Brain microvascular endothelial cell (primary cell): ENCODE data around the gene CGN.
A peak's percentile ranks its signal among the peaks of the same experiment; 100 is the strongest.

ENCODE experiments used
- DNase-seq: peaks from one replicate; pipeline ENCODE4 v3.0.0-alpha.2; 2020
- H3K27ac ChIP-seq: fragments of 250-450 bp; sonication (Bioruptor Pico); 2 replicates; pipeline ENCODE4 v1.5.1; 2020; ENCODE audit warnings: mild to moderate bottlenecking, moderate library complexity
- H3K27me3 ChIP-seq: fragments of 250-450 bp; sonication (Bioruptor Pico); replicated peaks from 2 replicates; pipeline ENCODE4 v1.5.1; 2020; ENCODE audit warnings: mild to moderate bottlenecking
- H3K36me3 ChIP-seq: fragments of 250-450 bp; sonication (Bioruptor Pico); replicated peaks from 2 replicates; pipeline ENCODE4 v1.5.1; 2020; ENCODE audit warnings: mild to moderate bottlenecking
- H3K4me3 ChIP-seq: 2 replicates; pipeline ENCODE4 v1.5.1; 2011; ENCODE audit warnings: low read depth, mild to moderate bottlenecking, control low read depth, low read length, moderate library complexity
- CTCF ChIP-seq: IDR thresholded peaks from 2 replicates; pipeline ENCODE4 v1.5.1; 2011; ENCODE audit warnings: low read depth, mild to moderate bottlenecking, moderate library complexity, low read length, control low read depth, inconsistent platforms; ENCODE audit errors: missing control alignments
- in situ Hi-C: cut with HindIII; loops from 2 replicates; pipeline ENCODE4 v1.10.0; 2017; ENCODE audit warnings: low sequenced_read_pairs, low pct_ligation_motif_present

CGN gene

GRCh38 chr1:151494741-151495281 lies 16.4 kb upstream of the CGN start:
- Histone ChIP-seq H3K36me3 (no peaks in the 10 kb centered on the region), H3K27me3 (no peaks in the 10 kb centered on the region), H3K27ac (no peak overlapping the region), H3K4me3 (no peak overlapping the region)
- no peak for DNase-seq
- in situ Hi-C loops, result no loop called here
- no peak for TF ChIP-seq CTCF

GRCh38 chr1:151495316-151495715 lies 15.9 kb upstream of the CGN start:
- DNase-seq, result no peak
- no peak overlapping the region for H3K27ac ChIP-seq
- in situ Hi-C loops, result no loop called here
- no peak overlapping the region for H3K4me3 ChIP-seq
- no peak for TF ChIP-seq CTCF
- no peaks in the 10 kb centered on the region for H3K27me3 ChIP-seq
- H3K36me3 ChIP-seq, result no peaks in the 10 kb centered on the region

- DNase-seq, result no peak
- Histone ChIP-seq H3K27ac (no peak overlapping the region), H3K4me3 (no peak overlapping the region), H3K27me3 (no peaks in the 10 kb centered on the region), H3K36me3 (no peaks in the 10 kb centered on the region)
- no peak for TF ChIP-seq CTCF
- in situ Hi-C loops, result no loop called here
These were observed 11.8 kb upstream of the CGN start for GRCh38 chr1:151499365-151499764.

- DNase-seq, result no peak
- no peaks in the 10 kb centered on the region for H3K27me3 ChIP-seq
- H3K4me3 ChIP-seq, result no peak overlapping the region
- H3K27ac ChIP-seq, result no peak overlapping the region
- no peaks in the 10 kb centered on the region for H3K36me3 ChIP-seq
- TF ChIP-seq CTCF, result no peak
- in situ Hi-C loops, result no loop called here
These were observed 11.3 kb upstream of the CGN start for GRCh38 chr1:151499930-151500329.

GRCh38 chr1:151501474-151501873 lies 9.7 kb upstream of the CGN start:
- H3K36me3 ChIP-seq, result no peaks in the 10 kb centered on the region
- no peak for DNase-seq
- H3K4me3 ChIP-seq, result no peak overlapping the region
- H3K27ac ChIP-seq, result no peak overlapping the region
- no peaks in the 10 kb centered on the region for H3K27me3 ChIP-seq
- peak; percentile 40 for TF ChIP-seq CTCF
- in situ Hi-C loops, result no loop called here

- H3K36me3 ChIP-seq, result no peaks in the 10 kb centered on the region
- no peaks in the 10 kb centered on the region for H3K27me3 ChIP-seq
- no peak for TF ChIP-seq CTCF
- no peak overlapping the region for H3K4me3 ChIP-seq
- H3K27ac ChIP-seq, result no peak overlapping the region
- DNase-seq, result no peak
- in situ Hi-C loops, result no loop called here
These were observed 9.0 kb upstream of the CGN start for GRCh38 chr1:151502035-151502700.
